ENCODE data around the gene EXO1. TPM values are rescaled to one million over a fixed set of nuclear protein-coding genes. Genes with fewer than 3 reads are reported as not detected.
"Not testable (repeated sequence)": the region's sequence is repeated elsewhere in the genome, so short reads cannot be mapped to it uniquely, and the experiment has no call there.

Gene EXO1
- polyA plus RNA-seq (2011; rRNA removed) (2.9 and 4.3 TPM in 2 replicates), polyA minus RNA-seq (2011; rRNA and poly(A)+ RNA removed) (4.5 and 4.6 TPM in 2 replicates)

- POLR2A ChIA-PET, result interaction anchor here (0.6 to 1.6 kb wide), 6 partner anchors 10 to 238 kb away, joined by 3 to 11 read pairs (median 4); partner anchors contain the start of genes CHML and OPN3
- peak; percentile 69 for DNase-seq (ENCODE audit: low read depth, low spot score)
These were observed at the start of gene EXO1 for GRCh38 chr1:241847796-241848685. Gene EXO1 (plus strand): TSS chr1:241848204. CDS start chr1:241850426, 2,222 bp downstream.

GRCh38 chr1:241799416-241799815, 48.6 kb upstream of the EXO1 start:
- no peaks in the 10 kb centered on the region for H3K9me3 ChIP-seq (ENCODE audit: control insufficient read depth, insufficient read depth, low read length)
- TF ChIP-seq CTCF (IDR thresholded peaks at IDR 0.05; ENCODE audit: low read depth, low read length), result no peak
- H3K27ac ChIP-seq (ENCODE audit: low read depth, low read length), result no peak overlapping the region
- peak; percentile 20 for DNase-seq (ENCODE audit: low read depth, low spot score)
- CTCF ChIA-PET, result interaction anchor here (0.6 to 1.6 kb wide), 6 partner anchors 14 to 188 kb away, joined by 3 to 6 read pairs (median 4); no protein-coding TSS in a partner anchor
- H3K27me3 ChIP-seq (ENCODE audit: control insufficient read depth, insufficient read depth, low read length), result no peaks in the 10 kb centered on the region
- POLR2A ChIA-PET, result interaction anchor here (1.0 kb wide), 1 partner anchor 39 kb away, joined by 4 read pairs; no protein-coding TSS in a partner anchor
- H3K4me3 ChIP-seq (ENCODE audit: low read depth, low read length), result no peak overlapping the region

More at GRCh38 chr1:241847796-241848685, at the start of gene EXO1:
- peak; percentile 37 for TF ChIP-seq CTCF (IDR thresholded peaks at IDR 0.05; ENCODE audit: low read depth, low read length)
- no peaks in the 10 kb centered on the region for H3K27me3 ChIP-seq (ENCODE audit: control insufficient read depth, insufficient read depth, low read length)
- CTCF ChIA-PET, result interaction anchor here (0.6 to 2.6 kb wide), 10 partner anchors 9 to 256 kb away, joined by 3 to 22 read pairs (median 4); partner anchors contain the start of gene MAP1LC3C
- peak within 1 kb of the TSS; percentile 90 for H3K4me3 ChIP-seq (ENCODE audit: low read depth, low read length)
- H3K9me3 ChIP-seq (ENCODE audit: control insufficient read depth, insufficient read depth, low read length), result peaks cover 3% of the 10 kb centered on the region; the same call in 1 of the 2 replicates
- H3K27ac ChIP-seq (ENCODE audit: low read depth, low read length), result peak within 1 kb of the TSS; percentile 100

GRCh38 chr1:241800640-241801039, 47.4 kb upstream of the EXO1 start:
- CTCF ChIA-PET, result interaction anchor here (0.6 to 1.6 kb wide), 3 partner anchors 16 to 34 kb away, joined by 3 to 4 read pairs (median 4); no protein-coding TSS in a partner anchor
- Histone ChIP-seq H3K27me3 (ENCODE audit: control insufficient read depth, insufficient read depth, low read length) (no peaks in the 10 kb centered on the region), H3K4me3 (ENCODE audit: low read depth, low read length) (no peak overlapping the region), H3K9me3 (ENCODE audit: control insufficient read depth, insufficient read depth, low read length) (no peaks in the 10 kb centered on the region), H3K27ac (ENCODE audit: low read depth, low read length) (no peak overlapping the region)
- no peak for TF ChIP-seq CTCF (IDR thresholded peaks at IDR 0.05; ENCODE audit: low read depth, low read length)
- no peak for DNase-seq (ENCODE audit: low read depth, low spot score)
- POLR2A ChIA-PET, result no interaction called here

- POLR2A ChIA-PET, result no interaction called here
- no peak for TF ChIP-seq CTCF (IDR thresholded peaks at IDR 0.05; ENCODE audit: low read depth, low read length)
These were observed 45.1 kb upstream of the EXO1 start for GRCh38 chr1:241802863-241803262.

GRCh38 chr1:241804706-241805105, 43.3 kb upstream of the EXO1 start:
- H3K4me3 ChIP-seq (ENCODE audit: low read depth, low read length); DNase-seq (ENCODE audit: low read depth, low spot score); POLR2A ChIA-PET; H3K9me3 ChIP-seq (ENCODE audit: control insufficient read depth, insufficient read depth, low read length); H3K27me3 ChIP-seq (ENCODE audit: control insufficient read depth, insufficient read depth, low read length); H3K27ac ChIP-seq (ENCODE audit: low read depth, low read length): not testable (repeated sequence)
- CTCF ChIA-PET, result interaction anchor here (0.6 kb wide), 2 partner anchors 274 to 1890 kb away, joined by 3 to 4 read pairs; no protein-coding TSS in a partner anchor

More at GRCh38 chr1:241802863-241803262, 45.1 kb upstream of the EXO1 start:
- H3K27ac ChIP-seq (ENCODE audit: low read depth, low read length), result no peak overlapping the region
- H3K27me3 ChIP-seq (ENCODE audit: control insufficient read depth, insufficient read depth, low read length), result no peaks in the 10 kb centered on the region
- no peak for DNase-seq (ENCODE audit: low read depth, low spot score)
- CTCF ChIA-PET, result no interaction called here
- H3K4me3 ChIP-seq (ENCODE audit: low read depth, low read length), result no peak overlapping the region
- H3K9me3 ChIP-seq (ENCODE audit: control insufficient read depth, insufficient read depth, low read length), result no peaks in the 10 kb centered on the region
